Left kidney (tissue), 2 donors: Measurements from ENCODE around the gene CCDC71. TPM values are rescaled to one million over a fixed set of nuclear protein-coding genes. Genes with fewer than 3 reads are reported as not detected.

ENCODE experiments used
- DNase-seq: peaks from one replicate; pipeline ENCODE4 v3.0.0-alpha.2; 2013
- polyA plus RNA-seq: library from polyadenylated mRNA; unstranded; fragments of 120-200 nt; gene quantifications from one replicate; pipeline ENCODE4 v1.2.1, GENCODE V29; 2013; ENCODE audit not compliant: insufficient read length

Gene CCDC71
- polyA plus RNA-seq, 1 donor, result 21.0 TPM

DNA sequence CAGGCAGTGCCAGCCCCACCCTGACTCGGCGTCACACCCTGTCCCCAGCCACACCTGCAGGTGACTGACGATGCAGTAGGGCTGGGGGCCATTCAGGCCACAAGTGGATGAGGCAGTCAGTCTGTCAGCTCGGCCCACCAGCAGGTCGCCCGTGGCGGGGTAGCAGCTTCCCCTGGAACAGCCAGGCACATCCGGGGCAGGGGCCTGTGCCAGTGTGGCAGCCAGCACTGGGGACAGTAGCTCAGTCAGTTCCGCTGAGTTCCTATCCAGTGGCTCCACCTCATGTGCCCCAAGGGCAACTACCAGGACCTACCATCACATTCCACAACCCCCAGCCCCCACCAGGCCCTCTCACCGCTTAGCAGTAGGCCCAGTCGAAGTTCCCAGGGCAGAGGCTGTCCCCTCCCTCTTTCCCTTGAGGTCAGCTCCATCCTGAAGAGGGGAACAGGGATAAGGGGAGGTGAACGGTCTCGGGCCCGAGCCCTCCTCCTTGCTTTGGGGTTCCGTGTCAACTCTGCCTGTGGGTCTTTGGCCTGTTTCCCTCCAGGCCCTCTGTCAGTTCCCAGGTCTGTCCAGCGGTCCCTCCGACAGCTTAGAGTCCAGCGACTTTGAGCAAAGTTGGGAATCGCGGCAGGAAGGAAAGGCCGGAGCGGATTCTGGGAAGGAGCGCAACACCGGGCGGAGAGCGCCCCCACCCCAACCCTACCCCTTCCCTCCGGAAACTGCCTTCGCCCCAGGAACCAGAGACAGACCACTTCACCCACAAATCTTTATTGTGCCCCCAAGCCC, 33.5 kb downstream of the CCDC71 start, which contains the start of gene LAMB2:
TSS of gene LAMB2 (minus strand) at position 614 of the 789 bp plus-strand sequence. CDS start at position 431, 183 bp downstream.
- peak; percentile 85 for DNase-seq

DNA sequence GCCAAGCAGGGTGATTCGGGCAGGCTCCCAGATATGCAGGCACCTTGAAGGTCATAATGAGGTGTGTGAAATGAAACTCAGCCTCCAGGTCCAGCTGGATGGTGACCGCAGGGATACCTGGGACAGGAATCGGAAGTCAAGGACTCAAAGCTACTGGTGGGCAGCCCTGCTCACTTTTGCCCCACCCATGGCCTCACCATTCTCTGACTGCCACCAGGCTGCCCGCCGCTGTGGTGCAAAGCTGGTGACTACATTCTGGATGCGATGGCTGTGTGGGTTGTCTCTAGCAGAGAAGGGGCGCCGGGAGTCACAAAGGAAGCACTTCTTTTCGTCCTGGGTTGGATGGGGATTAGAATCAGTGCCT, 34.1 kb downstream of the CCDC71 start:
- DNase-seq, result no peak

DNA sequence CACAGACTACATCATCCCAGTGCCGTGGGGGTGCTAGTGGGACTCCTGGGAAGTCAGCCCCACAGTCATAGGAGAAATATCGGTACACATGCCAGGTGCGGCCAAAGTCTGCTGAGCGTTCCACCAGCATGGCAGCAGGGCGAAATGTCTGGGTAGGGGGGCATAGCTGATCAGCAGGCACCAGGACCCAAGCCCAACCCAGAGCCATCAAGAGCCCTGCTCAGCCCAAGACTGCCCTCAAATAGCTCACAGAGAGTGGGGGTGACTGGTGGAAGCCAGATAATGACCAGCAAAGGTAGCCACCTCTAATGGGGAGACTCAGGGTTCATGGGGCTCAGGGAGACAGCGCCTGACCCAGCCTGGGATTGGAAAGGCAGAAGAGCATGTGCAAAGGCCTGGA, 34.6 kb downstream of the CCDC71 start:
- no peak for DNase-seq

DNA sequence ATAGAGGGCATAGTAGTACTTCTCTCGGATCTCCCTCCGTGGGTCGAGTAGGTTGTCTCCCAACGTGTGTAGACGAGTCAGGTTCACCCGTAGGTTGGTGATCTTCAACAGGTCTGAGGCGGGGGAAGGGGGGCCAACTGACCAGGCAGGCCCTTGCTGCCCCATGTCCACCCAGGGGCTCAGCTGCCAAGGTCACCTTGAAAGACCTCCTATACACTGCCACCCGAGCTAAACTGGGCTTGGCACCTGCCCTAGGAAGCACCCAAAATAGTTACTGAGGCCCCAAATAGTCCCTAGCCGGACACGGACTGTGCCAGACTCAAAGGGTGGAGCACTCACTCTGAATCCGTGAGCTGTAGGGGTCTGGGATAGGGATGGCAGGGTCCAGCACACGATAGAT, 35.1 kb downstream of the CCDC71 start:
- DNase-seq, result no peak

GRCh38 chr3:49124991-49125670, 41.0 kb downstream of the CCDC71 start:
- DNase-seq, result no peak

DNA sequence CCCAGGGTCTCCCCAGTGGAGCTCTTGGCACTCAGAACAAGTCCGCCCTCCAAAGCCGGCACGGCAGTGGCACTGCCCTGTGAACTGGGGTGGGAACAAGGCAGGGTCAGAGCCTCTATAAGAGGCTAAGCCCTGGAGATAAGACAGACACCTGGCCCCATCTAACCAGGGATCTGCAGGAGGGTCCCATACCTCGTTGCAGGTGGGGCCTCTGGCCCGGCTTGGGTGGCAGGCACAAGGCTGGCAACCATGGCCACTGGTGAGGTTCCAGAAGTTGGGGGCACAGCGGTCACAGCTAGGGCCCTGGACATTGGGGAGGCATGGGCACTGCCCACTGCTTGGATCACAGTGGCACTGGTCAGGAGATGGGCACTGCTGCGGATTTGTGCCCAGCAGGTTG, 41.9 kb downstream of the CCDC71 start:
- no peak for DNase-seq

DNA sequence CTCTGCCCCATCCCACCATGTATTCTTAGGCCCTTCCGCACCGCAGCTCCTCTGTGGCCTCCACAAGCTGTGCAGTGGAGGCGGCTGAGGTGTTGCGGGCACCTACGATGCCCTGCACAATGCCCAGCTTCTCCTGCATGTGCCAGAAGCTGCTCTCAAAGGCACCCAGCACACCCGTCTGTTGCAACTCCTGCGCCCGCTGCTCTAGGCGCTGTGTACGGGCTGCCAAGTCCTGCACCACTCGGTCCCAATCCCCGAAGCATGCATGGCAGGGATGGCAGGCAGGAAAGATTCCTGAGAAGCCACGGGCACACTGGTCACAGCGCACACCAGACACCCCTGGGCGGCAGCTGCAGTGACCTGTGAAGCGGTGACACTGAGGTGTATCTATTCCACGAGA, 42.4 kb downstream of the CCDC71 start:
- DNase-seq, result no peak

DNA sequence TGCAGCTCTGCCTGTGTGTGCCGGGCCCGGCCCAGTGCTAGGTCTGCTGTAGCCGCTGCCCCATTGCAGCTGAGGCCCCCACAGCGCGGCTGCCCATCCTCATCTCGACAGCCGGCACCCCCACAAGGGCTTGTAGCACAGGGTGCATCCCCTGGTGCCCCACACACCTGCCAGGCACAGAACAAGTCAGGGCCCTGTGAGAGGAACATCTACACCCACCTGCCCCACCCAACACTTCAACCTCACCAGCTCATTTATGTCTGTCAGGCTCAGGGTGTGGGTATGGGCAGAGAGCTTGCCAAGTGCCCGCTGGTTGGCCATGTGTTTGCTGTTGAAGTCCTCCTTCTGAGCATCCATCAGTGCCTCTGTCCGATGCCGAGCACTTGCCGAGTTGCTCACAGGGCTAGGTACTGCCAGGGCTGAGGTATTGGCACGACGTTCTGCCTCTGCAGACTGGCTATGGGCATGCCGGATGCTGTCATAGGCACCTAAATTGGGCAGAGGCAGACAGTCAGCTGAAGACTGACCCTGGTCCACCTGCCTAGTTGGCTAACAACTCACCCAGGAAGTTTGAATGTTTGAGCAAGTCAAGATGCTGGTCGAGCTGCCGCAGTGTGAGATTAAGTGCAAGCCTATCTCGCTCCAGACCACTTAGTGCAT, 43.1 kb downstream of the CCDC71 start:
- DNase-seq, result no peak

GRCh38 chr3:49122451-49122850, 43.7 kb downstream of the CCDC71 start:
- DNase-seq, result no peak

- no peak for DNase-seq
These were observed 44.1 kb downstream of the CCDC71 start for GRCh38 chr3:49122022-49122421.

DNA sequence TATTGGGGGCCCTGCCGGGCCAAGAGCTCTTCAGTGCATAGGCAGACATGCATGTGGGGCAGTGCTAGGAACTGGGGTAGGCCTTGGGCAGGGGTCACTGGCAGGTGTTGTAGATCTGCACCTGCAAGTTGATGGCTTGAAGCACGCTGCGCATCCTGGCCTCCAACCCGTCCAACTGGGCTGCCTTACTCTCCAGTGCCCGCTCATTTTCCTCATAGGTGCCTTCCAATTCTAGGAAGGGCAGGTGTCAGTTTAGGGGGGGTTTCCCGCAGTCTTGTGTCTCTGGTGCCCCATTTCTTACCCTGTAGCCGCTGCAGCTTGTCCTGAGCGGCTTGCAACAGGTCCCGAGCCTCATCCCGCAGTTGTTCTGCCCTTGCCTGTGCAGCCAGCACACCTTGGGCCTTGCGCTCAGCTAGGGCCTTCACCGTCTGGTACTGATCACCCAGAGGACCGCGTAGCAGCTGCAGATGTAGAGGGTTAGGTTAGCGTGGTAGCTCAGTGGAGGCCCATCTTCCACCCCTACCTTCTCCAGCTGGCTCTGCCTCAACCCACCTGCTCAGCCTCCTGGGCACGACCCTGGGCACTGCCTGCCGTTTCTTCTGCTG, 44.9 kb downstream of the CCDC71 start:
- no peak for DNase-seq

- DNase-seq, result peak; percentile 92
These were observed 45.5 kb downstream of the CCDC71 start, which contains the start of gene USP19 for GRCh38 chr3:49120438-49121131. Gene USP19 (minus strand): TSS chr3:49120823. CDS start chr3:49119145, 1,678 bp downstream.

- no peak for DNase-seq
These were observed 46.1 kb downstream of the CCDC71 start for GRCh38 chr3:49120096-49120437.

- no peak for DNase-seq
These were observed 46.7 kb downstream of the CCDC71 start for GRCh38 chr3:49119439-49119838.

- no peak for DNase-seq
These were observed 47.1 kb downstream of the CCDC71 start for GRCh38 chr3:49119036-49119435.

Other genes starting within 250 kb of the CCDC71 start
- 112 TPM for gene ARIH2, start 247.5 kb downstream of the CCDC71 start, polyA plus RNA-seq
- 42.0 TPM for gene P4HTM, start 176.1 kb downstream of the CCDC71 start, polyA plus RNA-seq
- 214 TPM for gene WDR6, start 158.9 kb downstream of the CCDC71 start, polyA plus RNA-seq
- gene DALRD3, start 147.8 kb downstream of the CCDC71 start, polyA plus RNA-seq, result 78.5 TPM
- 50.2 TPM for gene NDUFAF3, start 144.2 kb downstream of the CCDC71 start, polyA plus RNA-seq
- gene IMPDH2, start 136.9 kb downstream of the CCDC71 start, polyA plus RNA-seq, result 217 TPM
- 97.6 TPM for gene QRICH1, start 72.3 kb downstream of the CCDC71 start, polyA plus RNA-seq
- 315 TPM for gene QARS1, start 61.6 kb downstream of the CCDC71 start, polyA plus RNA-seq
- 56.3 TPM for gene USP19, start 45.5 kb downstream of the CCDC71 start, polyA plus RNA-seq
- gene LAMB2, start 33.3 kb downstream of the CCDC71 start, polyA plus RNA-seq, result 435 TPM
- 41.1 TPM for gene KLHDC8B, start 5.3 kb upstream of the CCDC71 start, polyA plus RNA-seq
- 13.1 TPM for gene C3orf62, start 110.9 kb upstream of the CCDC71 start, polyA plus RNA-seq
- 81.0 TPM for gene USP4, start 173.7 kb upstream of the CCDC71 start, polyA plus RNA-seq
- gene GPX1, start 192.0 kb upstream of the CCDC71 start, polyA plus RNA-seq, result 84.1 TPM
- 511 TPM for gene RHOA, start 245.6 kb upstream of the CCDC71 start, polyA plus RNA-seq
- gene TCTA, start 246.1 kb upstream of the CCDC71 start, polyA plus RNA-seq, result 31.7 TPM